Measurements from ENCODE around the gene CAND2.

DNA sequence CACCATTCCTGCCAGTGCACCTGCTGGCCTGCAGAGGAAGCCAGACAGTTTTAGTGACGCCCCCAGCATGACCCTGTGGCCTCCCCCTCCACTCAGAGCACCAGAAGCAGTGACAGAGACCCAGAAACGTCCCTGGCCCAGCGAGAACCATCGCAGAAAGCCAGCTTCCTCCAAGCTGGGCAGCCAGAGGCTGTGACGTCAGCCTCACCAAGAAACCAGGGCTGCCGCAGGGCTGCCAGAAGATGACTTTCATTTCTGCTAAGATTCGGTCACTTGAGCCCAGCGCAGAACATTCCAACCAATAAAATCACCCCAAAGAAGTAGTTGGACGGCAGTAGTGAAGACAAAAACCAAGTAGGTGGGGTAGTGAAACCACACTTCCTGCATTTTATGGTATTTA, 74.5 kb downstream of the CAND2 start:
- TF ChIP-seq, protein P1, sequence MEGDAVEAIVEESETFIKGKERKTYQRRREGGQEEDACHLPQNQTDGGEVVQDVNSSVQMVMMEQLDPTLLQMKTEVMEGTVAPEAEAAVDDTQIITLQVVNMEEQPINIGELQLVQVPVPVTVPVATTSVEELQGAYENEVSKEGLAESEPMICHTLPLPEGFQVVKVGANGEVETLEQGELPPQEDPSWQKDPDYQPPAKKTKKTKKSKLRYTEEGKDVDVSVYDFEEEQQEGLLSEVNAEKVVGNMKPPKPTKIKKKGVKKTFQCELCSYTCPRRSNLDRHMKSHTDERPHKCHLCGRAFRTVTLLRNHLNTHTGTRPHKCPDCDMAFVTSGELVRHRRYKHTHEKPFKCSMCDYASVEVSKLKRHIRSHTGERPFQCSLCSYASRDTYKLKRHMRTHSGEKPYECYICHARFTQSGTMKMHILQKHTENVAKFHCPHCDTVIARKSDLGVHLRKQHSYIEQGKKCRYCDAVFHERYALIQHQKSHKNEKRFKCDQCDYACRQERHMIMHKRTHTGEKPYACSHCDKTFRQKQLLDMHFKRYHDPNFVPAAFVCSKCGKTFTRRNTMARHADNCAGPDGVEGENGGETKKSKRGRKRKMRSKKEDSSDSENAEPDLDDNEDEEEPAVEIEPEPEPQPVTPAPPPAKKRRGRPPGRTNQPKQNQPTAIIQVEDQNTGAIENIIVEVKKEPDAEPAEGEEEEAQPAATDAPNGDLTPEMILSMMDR (IDR thresholded peaks at IDR 0.05) = no peak
- no peak for TF ChIP-seq ZFX (IDR thresholded peaks at IDR 0.05; ENCODE audit: borderline replicate concordance)
